ENCODE measurements around the gene QPRT.

DNA sequence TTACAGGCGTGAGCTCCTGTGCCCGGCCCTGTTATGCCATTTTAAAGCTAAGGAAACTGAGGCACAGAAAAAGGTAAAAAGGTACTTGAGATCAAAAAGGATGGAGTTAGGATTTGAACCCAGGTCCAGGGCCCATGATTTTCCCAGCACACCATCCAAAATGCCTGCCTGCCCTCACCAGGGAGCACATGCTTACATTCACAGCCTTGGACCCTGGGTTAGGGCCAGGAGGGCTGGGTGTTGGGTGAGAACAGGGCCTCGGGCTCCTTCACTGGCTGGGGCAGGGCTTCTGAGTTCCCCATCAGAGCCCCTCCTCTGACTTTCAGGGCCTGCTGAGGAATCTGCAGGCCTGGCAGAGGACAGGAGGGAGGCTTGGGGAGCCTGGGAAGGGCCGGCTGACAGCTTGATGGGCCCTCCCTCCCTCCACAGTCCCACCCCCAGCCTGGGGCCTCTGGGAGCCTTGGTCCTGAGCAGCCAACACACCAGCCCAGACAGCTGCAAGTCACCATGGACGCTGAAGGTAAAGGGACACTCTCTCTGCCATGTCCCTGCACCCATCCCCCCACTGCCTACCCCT lies at the start of gene QPRT:
- TF ChIP-seq, protein P1, sequence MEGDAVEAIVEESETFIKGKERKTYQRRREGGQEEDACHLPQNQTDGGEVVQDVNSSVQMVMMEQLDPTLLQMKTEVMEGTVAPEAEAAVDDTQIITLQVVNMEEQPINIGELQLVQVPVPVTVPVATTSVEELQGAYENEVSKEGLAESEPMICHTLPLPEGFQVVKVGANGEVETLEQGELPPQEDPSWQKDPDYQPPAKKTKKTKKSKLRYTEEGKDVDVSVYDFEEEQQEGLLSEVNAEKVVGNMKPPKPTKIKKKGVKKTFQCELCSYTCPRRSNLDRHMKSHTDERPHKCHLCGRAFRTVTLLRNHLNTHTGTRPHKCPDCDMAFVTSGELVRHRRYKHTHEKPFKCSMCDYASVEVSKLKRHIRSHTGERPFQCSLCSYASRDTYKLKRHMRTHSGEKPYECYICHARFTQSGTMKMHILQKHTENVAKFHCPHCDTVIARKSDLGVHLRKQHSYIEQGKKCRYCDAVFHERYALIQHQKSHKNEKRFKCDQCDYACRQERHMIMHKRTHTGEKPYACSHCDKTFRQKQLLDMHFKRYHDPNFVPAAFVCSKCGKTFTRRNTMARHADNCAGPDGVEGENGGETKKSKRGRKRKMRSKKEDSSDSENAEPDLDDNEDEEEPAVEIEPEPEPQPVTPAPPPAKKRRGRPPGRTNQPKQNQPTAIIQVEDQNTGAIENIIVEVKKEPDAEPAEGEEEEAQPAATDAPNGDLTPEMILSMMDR (IDR thresholded peaks at IDR 0.05), result no peak
- no peak for TF ChIP-seq EP300 (IDR thresholded peaks at IDR 0.05; ENCODE audit: low read depth)
- TF ChIP-seq POLR2AphosphoS5 (IDR thresholded peaks at IDR 0.05), result no peak
- no peak for TF ChIP-seq POLR2A (IDR thresholded peaks at IDR 0.05)

Data from transverse colon (tissue), 4 donors.